Kidney (tissue), 14 donors: ENCODE measurements around the gene AMPH. TPM values are rescaled to one million over a fixed set of nuclear protein-coding genes. Genes with fewer than 3 reads are reported as not detected.

Experiments used
- DNase-seq, 5 donors: peaks; one replicate each; pipeline ENCODE4 v3.0.0-alpha.2; 2013 to 2020
- FAIRE-seq: peaks from 2 replicates; lab custom pipeline; 2012; peaks lifted over from hg19 to GRCh38; lab: Jason Lieb, UNC
- H3K27ac ChIP-seq, 2 donors: one replicate each; pipeline ENCODE4 v1.7.0; 2013; ENCODE audit warnings: low read depth in 2 of 2, low read length in 2 of 2, inconsistent platforms in 1 of 2
- H3K27me3 ChIP-seq: one replicate; pipeline ENCODE4 v1.7.1; 2013; ENCODE audit warnings: low read length, inconsistent platforms; ENCODE audit not compliant: control insufficient read depth, insufficient read depth
- H3K36me3 ChIP-seq, 3 donors: one replicate each; pipeline versions ENCODE4 v1.7.0 to v1.7.1; 2013; ENCODE audit warnings: low read length in 3 of 3, control low read depth in 1 of 3, inconsistent platforms in 1 of 3; ENCODE audit not compliant: insufficient read depth in 3 of 3, control insufficient read depth in 2 of 3
- H3K4me1 ChIP-seq, 3 donors: one replicate each; pipeline versions ENCODE4 v1.7.0 to v1.7.1; 2013; ENCODE audit warnings: low read length in 3 of 3, inconsistent platforms in 1 of 3, low read depth in 1 of 3; ENCODE audit not compliant: control insufficient read depth in 2 of 3, insufficient read depth in 2 of 3
- H3K4me3 ChIP-seq, 3 donors: one replicate each; pipeline versions ENCODE4 v1.7.0 to v1.8.1; 2013; ENCODE audit warnings: low read length in 3 of 3, control low read depth in 1 of 3, inconsistent platforms in 1 of 3
- H3K9ac ChIP-seq, 3 donors: one replicate each; pipeline versions ENCODE4 v1.7.0 to v1.7.1; 2013; ENCODE audit warnings: low read length in 3 of 3, control low read depth in 1 of 3, inconsistent platforms in 1 of 3
- H3K9me3 ChIP-seq, 3 donors: one replicate each; pipeline versions ENCODE4 v1.7.0 to v1.7.1; 2013; ENCODE audit warnings: low read length in 3 of 3, control low read depth in 1 of 3, inconsistent platforms in 1 of 3; ENCODE audit not compliant: control insufficient read depth in 2 of 3, insufficient read depth in 1 of 3
- CTCF ChIP-seq: IDR thresholded peaks from 3 replicates; pipeline ENCODE4 v1.5.1; 2012; ENCODE audit warnings: mild to moderate bottlenecking, moderate library complexity, borderline replicate concordance; ENCODE audit not compliant: insufficient read depth; ENCODE audit errors: extremely low read depth
- intact Hi-C: fragments of 100-400 bp; cut with DNase I; formaldehyde crosslinking; loops from one replicate; pipeline ENCODE4 v1.11.1; 2022
- polyA plus RNA-seq: library from polyadenylated mRNA; stranded (reverse); fragments of 350-450 nt; fragmentation: Illumina TruSeq; extraction: RNeasy Lipid Tissue Mini Kit (QIAGEN cat#74804); gene quantifications from one replicate; pipeline ENCODE4 v1.2.3, GENCODE V29; 2014; ENCODE audit warnings: low read depth, low replicate concordance; ENCODE audit not compliant: insufficient read depth
- total RNA-seq: library from RNA; stranded (reverse); fragmentation: NEBNext Ultra II Directional; extraction: Animal tissue kit (Norgen Biotek cat#: 25700); gene quantifications from one replicate; pipeline ENCODE4 v1.2.1, GENCODE V29; 2021
- donor health status: control.
- donor health status: control.
- donor health status: control.
- donor health status: control.
- donor health status: control.
- donor health status: DM: yes; HTN: yes; CAD: no.
- donor health status: Normal renal cell carcinoma (clear cell type).

The AMPH gene
- total and polyA plus RNA-seq, 2 donors from 2014 or later = 1.2 to 1.4 TPM

GRCh38 chr7:38506756-38507155, 124.4 kb downstream of the AMPH start:
- Histone ChIP-seq H3K9me3 (no peaks in the 10 kb centered on the region), H3K4me1 (no peaks in the 10 kb centered on the region), H3K27me3 (no peaks in the 10 kb centered on the region), H3K9ac (no peak overlapping the region), H3K36me3 (no peaks in the 10 kb centered on the region), H3K27ac (no peak overlapping the region), H3K4me3 (no peak overlapping the region)
- no peak for TF ChIP-seq CTCF
- intact Hi-C loops = no loop called here
- DNase-seq (no peak), FAIRE-seq (no peak)

GRCh38 chr7:38506004-38506403, 125.2 kb downstream of the AMPH start:
- H3K27me3 ChIP-seq = no peaks in the 10 kb centered on the region
- no peaks in the 10 kb centered on the region for H3K9me3 ChIP-seq
- H3K4me3 ChIP-seq = no peak overlapping the region
- FAIRE-seq (no peak), DNase-seq (no peak)
- H3K36me3 ChIP-seq = no peaks in the 10 kb centered on the region
- no peak overlapping the region for H3K27ac ChIP-seq
- TF ChIP-seq CTCF = no peak
- H3K9ac ChIP-seq = no peak overlapping the region
- H3K4me1 ChIP-seq = no peaks in the 10 kb centered on the region
- intact Hi-C loops = no loop called here

GRCh38 chr7:38504684-38505083, 126.5 kb downstream of the AMPH start:
- intact Hi-C loops = no loop called here
- FAIRE-seq (no peak), DNase-seq (no peak)
- Histone ChIP-seq H3K27ac (no peak overlapping the region), H3K4me1 (no peaks in the 10 kb centered on the region), H3K9ac (no peak overlapping the region), H3K4me3 (no peak overlapping the region), H3K27me3 (no peaks in the 10 kb centered on the region), H3K36me3 (no peaks in the 10 kb centered on the region), H3K9me3 (no peaks in the 10 kb centered on the region)
- TF ChIP-seq CTCF = no peak

GRCh38 chr7:38502848-38503247, 128.3 kb downstream of the AMPH start:
- no peaks in the 10 kb centered on the region for H3K36me3 ChIP-seq
- H3K9ac ChIP-seq = no peak overlapping the region
- H3K4me3 ChIP-seq = no peak overlapping the region
- FAIRE-seq = no peak
- no peaks in the 10 kb centered on the region for H3K4me1 ChIP-seq
- TF ChIP-seq CTCF = no peak
- intact Hi-C loops = no loop called here
- no peaks in the 10 kb centered on the region for H3K27me3 ChIP-seq
- no peak for DNase-seq
- H3K27ac ChIP-seq = no peak overlapping the region
- H3K9me3 ChIP-seq = no peaks in the 10 kb centered on the region
